ENCODE results near the gene LITAFD.

DNA sequence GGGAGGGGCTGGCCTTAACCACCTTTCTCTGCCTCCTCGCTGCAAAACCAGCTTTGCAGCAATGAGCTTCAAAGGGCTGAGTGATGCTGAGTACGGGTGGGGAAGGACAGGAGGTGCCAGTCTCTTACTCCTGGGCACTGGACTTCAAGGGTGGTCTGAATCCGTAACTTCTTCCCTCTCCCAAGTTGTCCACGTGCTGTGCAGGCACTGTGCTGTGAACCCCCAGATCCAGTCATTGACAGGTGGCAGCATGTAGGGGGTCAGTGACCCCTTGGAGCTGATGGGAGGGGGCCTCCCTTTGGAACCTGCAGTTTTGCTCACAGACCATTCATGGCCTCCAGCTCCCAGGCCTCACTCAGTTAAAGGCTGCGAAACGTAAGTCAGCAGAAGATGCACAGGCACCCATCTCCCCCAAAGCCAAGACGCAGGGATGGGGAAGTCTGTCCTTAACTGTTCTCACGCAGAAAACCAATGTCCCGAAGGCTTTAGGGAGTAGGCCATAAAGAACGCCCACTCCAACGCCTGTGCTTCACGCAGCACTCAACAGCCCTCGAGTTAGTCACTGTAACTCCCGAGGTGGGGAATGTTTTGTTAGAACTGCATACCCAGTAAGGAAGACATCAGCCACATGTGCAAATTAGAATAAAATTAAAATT lies 7.9 kb downstream of the LITAFD start:
- TF ChIP-seq, protein P1, sequence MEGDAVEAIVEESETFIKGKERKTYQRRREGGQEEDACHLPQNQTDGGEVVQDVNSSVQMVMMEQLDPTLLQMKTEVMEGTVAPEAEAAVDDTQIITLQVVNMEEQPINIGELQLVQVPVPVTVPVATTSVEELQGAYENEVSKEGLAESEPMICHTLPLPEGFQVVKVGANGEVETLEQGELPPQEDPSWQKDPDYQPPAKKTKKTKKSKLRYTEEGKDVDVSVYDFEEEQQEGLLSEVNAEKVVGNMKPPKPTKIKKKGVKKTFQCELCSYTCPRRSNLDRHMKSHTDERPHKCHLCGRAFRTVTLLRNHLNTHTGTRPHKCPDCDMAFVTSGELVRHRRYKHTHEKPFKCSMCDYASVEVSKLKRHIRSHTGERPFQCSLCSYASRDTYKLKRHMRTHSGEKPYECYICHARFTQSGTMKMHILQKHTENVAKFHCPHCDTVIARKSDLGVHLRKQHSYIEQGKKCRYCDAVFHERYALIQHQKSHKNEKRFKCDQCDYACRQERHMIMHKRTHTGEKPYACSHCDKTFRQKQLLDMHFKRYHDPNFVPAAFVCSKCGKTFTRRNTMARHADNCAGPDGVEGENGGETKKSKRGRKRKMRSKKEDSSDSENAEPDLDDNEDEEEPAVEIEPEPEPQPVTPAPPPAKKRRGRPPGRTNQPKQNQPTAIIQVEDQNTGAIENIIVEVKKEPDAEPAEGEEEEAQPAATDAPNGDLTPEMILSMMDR (conservative IDR thresholded peaks at IDR 0.05; ENCODE audit: low read depth, low read length): no peak
- no peak for TF ChIP-seq CEBPB (IDR thresholded peaks at IDR 0.05; ENCODE audit: low read depth, low read length)
- TF ChIP-seq USF2 (IDR thresholded peaks at IDR 0.05; ENCODE audit: low read depth, low read length): no peak
- TF ChIP-seq POLR2A (IDR thresholded peaks at IDR 0.05; ENCODE audit: low read depth, low read length): no peak
- TF ChIP-seq RCOR1 (IDR thresholded peaks at IDR 0.05; ENCODE audit: insufficient replicate concordance, low read length): no peak
- no peak for TF ChIP-seq RAD21 (IDR thresholded peaks at IDR 0.05; ENCODE audit: low read length)
